ENCODE data around the gene GNAT1.
"Not testable (repeated sequence)": the region's sequence is repeated elsewhere in the genome, so short reads cannot be mapped to it uniquely, and the experiment has no call there.

GNAT1 gene

DNA sequence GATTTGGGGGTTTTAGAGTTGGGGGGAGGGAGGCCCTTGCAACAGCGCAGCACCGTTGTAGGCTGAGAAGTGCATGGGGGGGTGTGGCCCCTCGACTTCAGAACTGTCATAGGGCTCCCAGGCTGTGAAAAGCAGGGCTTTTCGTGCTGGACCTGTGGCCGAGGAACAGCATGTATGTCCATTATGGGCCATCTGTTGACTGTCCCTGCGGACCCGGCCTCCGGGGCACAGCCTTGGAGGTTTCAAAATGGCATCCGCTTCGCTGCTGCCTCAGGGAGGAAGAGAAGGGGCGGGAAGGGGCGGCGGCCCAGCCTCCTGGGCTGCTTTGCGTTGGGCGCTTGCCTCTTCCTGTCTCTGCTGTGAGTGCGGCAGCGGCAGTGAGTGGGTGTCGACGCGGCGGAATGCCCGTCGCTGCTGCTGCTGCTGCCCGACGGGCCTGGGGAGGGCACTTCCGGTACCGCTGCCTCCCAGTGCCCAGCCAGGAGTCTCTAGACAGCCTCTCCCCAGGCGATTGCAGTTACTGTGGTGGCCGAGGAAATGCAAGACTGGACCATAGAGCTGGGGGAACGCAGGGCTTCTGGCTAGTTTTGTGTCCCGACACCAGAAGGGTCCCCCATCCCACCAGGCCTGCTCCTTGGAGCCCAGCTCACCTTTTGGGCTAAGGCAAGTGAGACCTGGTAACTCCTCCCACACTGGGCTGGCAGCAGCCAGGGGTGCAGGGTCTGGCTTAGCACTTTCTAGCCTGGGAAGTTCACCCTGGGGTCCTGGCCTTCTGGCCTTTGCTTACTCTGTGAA is 46.5 kb downstream of the GNAT1 start:
- in situ Hi-C loops (cut with MboI; ENCODE audit: low sequenced_read_pairs) = no loop called here

- in situ Hi-C loops (cut with MboI; ENCODE audit: low sequenced_read_pairs) = no loop called here
These were observed 47.2 kb downstream of the GNAT1 start for GRCh38 chr3:50238549-50239026.

GRCh38 chr3:50239649-50240048 is 48.2 kb downstream of the GNAT1 start:
- in situ Hi-C loops (cut with MboI; ENCODE audit: low sequenced_read_pairs) = no loop called here

GRCh38 chr3:50241163-50241562 is 49.8 kb downstream of the GNAT1 start:
- in situ Hi-C loops (cut with MboI; ENCODE audit: low sequenced_read_pairs) = no loop called here

DNA sequence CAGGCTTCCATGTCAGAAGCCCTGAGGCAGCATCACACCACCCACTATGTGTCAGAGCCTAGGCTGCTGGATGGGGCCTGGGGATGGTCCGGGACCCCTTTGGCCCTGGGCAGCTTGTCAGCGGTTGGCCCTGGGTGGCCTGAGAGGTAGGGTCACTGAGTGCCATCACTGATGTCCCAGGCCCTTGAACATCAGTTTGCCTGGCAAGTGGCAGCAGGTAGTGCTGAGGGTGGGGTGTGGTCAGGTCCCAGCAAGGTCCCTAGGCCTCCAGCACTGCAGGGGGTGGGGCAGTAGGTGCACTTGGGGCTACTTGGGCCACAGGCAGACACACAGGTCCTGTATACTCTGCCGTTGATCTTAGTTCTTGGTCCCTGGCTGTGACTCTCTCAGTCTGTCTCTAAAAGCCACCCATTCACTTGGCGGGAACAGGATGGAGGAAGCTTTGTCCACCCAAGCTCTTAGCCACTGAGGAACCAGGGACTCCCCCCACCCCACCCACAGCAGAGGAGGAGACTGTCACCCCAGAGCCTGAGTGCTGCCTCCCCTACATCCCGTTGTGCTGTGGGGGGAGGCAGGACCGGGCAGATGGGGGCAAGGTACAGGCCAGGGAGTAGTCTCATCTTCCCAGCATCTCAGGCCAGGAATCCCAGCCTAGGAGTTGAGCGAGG is 50.4 kb downstream of the GNAT1 start:
- in situ Hi-C loops (cut with MboI; ENCODE audit: low sequenced_read_pairs) = no loop called here

DNA sequence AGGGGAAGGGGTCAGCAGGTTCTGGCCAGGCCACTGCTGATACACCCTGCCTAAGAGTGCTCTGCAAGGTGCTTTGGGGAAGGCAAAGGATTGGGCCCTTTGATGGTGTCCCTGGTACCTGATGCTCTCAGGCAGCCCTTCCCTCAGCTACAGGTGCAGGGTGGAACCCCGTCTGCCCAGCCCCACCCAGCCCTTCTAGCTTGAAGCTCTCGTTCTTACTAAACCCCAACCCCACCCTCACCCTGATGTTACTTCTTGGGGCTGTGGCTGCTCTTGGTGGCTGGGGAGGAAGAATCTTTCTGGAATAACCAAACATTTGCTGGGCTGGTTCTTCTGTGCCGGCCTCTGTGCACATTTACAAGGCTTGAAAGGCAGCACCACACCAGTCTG is 51.0 kb downstream of the GNAT1 start:
- in situ Hi-C loops (cut with MboI; ENCODE audit: low sequenced_read_pairs) = no loop called here

GRCh38 chr3:50242851-50243542 is 51.6 kb downstream of the GNAT1 start:
- in situ Hi-C loops (cut with MboI; ENCODE audit: low sequenced_read_pairs) = no loop called here

DNA sequence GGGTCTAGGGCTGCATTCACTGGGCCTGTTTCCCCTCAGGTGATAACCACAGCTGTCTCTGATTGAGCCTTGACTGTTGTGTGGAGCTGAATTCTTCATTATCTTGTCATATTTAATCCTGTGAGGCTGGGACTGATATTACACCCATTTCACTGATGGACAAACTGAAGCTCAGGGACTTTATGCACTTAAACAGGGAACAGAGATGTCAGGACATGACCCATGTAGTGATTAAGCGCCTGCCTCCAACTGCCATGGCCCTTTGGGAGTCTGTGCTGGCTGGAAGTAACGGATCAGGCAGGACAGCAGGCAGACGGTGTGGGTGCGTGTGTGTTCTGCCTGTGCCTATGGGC is 52.1 kb downstream of the GNAT1 start:
- in situ Hi-C loops (cut with MboI; ENCODE audit: low sequenced_read_pairs) = no loop called here

DNA sequence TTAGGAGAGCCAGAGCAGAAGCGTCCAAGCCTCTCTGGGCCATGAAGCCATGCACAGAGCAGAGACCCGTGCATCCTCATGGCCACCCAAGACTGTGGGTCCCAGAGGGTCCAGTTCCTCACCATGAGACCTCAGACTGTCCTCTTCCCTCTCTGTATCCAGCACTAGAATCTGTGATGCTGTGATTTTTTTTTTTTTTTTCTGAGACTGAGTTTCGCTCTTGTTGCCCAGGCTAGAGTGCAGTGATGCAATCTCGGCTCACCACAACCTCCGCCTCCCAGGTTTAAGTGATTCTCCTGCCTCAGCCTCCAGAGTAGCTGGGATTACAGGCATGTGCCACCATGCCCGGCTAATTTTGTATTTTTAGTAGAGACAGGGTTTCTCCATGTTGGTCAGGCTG is 53.4 kb downstream of the GNAT1 start:
- in situ Hi-C loops (cut with MboI; ENCODE audit: low sequenced_read_pairs) = not testable (repeated sequence)

DNA sequence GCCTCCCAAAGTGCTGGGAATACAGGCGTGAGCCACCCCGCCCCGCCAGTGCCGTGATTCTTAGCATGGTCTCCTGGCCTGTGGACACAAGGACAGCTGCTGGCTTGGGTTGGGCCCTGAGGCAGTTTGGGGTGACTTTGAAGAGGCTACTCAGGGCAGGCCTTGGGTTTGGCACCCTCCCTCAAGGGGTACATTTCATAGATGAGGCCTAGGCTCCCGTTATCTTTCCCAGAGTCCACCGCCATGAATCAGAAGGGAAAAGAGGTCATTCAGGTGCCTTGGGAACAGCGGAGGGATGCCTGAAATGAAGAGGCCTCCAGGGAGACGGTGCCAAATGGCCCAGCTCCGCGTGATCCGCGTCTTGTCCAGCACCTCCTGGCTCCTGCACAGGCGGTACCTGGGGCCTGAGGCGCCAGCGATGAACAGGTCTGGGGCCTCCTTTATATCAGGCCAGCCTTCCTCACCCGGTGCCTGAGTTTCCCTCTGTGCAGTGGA is 53.9 kb downstream of the GNAT1 start:
- in situ Hi-C loops (cut with MboI; ENCODE audit: low sequenced_read_pairs) = no loop called here

DNA sequence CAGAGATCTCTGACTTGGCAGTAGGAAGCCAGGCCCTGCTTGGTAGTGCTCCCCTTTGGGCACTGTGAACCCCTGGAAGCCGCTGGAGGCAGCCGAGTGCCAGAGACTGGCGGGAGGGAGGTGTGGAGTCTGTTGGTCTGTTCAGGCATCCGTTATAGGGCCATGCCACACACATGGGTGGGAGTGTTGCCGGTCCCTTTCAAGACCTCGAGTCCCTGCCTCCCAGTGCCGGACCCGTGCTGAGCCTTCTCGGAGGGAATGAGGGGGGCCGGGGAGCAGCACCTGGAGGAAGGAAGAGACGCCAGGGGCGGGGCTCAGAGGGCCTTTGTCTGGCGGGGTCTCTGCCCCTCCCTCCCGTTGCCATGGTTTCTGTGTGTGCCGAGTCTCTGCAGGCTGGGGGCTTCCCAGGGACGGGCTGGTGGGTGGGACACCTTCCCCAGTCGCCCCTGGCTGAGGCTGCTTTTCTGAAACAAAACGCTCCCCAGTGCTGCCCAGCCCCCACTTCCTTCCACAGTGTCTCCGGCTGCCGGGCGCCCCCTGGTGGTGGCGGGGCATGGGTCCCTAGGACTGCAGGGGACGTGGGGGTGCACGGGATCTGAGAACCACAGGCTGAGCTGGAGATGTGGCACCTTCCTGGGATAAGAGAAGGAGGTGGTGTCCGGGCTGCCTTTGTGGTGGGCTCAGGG is 54.6 kb downstream of the GNAT1 start:
- in situ Hi-C loops (cut with MboI; ENCODE audit: low sequenced_read_pairs) = no loop called here

- in situ Hi-C loops (cut with MboI; ENCODE audit: low sequenced_read_pairs) = no loop called here
These were observed 55.1 kb downstream of the GNAT1 start for GRCh38 chr3:50246517-50246954.
